HG02884 (cell line): ENCODE results near the gene ASTN2.

Experiments
- ATAC-seq: cut with Tn5 transposase; IDR thresholded peaks from one replicate; pipeline ENCODE4 v1.9.1; 2021; ENCODE audit warnings: mild to moderate bottlenecking, moderate library complexity; ENCODE audit not compliant: unreplicated experiment

Gene ASTN2

GRCh38 chr9:116656501-116656971, 758.3 kb downstream of the ASTN2 start:
- no peak for ATAC-seq

GRCh38 chr9:116654059-116654355, 760.9 kb downstream of the ASTN2 start:
- no peak for ATAC-seq

- ATAC-seq, result no peak
Observed at GRCh38 chr9:116653348-116654058, 761.4 kb downstream of the ASTN2 start.

- no peak for ATAC-seq
Observed at GRCh38 chr9:116647515-116647809, 767.4 kb downstream of the ASTN2 start.

DNA sequence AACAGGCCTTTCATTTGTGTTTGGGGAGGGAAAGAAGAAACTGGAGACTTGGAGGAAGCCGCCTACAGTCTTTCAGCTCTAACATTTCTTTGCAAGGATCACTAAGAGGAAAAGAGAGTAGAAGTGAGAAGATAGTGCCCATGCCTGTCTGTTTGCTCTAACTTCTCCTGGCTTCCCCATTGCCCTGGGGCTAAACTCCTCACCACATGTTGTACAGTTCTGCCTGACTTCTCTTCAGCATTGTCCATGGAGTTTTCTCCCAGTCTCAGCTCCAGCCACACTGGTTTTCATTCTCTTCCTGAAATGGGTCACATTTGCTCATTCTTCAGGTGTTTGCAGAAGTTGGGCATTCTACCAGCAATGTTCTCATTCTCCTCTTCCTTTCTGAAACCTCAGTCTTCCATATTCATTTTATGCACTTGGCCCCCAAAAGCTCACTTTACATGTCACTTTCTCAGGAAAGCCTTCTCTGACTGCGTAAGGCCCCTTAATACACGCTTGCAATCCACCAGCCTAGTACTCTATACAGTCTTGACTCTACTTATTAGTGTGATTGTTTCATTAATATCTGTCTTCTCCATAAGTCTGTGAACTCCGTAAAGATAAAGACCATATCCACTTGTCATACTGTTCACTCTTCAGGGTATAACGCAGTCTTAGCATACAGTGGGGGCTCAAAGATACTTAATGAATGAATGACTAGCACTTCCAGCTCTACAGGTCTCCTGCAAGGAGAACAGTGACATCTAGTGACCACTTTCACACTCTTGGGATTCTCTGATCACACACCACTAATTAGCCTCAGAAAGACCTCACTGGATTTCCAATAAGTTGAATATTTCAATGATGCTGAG, 768.0 kb downstream of the ASTN2 start:
- ATAC-seq, result no peak

- no peak for ATAC-seq
Observed at GRCh38 chr9:116644091-116644688, 770.7 kb downstream of the ASTN2 start.

DNA sequence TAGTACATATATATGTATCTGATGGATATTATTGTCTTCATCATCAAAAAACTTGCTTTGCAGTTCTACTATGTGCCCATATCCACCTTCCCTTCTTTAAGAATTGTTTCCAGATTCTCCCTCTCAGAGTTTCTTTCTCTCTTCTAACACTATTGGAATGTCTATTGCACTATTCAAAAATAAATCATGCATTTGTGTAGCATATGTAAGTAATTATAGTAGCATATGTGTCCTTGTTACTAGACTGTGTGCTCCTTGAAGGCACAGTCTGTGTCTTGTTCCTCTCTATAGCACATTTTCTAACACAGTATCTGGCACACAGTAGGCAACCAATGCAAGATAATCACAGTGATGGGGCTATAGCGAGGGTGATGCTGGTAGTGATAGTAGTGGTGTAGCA, 771.2 kb downstream of the ASTN2 start:
- ATAC-seq, result no peak

GRCh38 chr9:116641292-116642059, 773.4 kb downstream of the ASTN2 start:
- no peak for ATAC-seq

GRCh38 chr9:116639251-116639741, 775.6 kb downstream of the ASTN2 start:
- no peak for ATAC-seq

GRCh38 chr9:116635908-116636307, 778.9 kb downstream of the ASTN2 start:
- no peak for ATAC-seq

GRCh38 chr9:116632990-116633838, 781.6 kb downstream of the ASTN2 start:
- no peak for ATAC-seq

GRCh38 chr9:116629634-116630033, 785.2 kb downstream of the ASTN2 start:
- no peak for ATAC-seq

DNA sequence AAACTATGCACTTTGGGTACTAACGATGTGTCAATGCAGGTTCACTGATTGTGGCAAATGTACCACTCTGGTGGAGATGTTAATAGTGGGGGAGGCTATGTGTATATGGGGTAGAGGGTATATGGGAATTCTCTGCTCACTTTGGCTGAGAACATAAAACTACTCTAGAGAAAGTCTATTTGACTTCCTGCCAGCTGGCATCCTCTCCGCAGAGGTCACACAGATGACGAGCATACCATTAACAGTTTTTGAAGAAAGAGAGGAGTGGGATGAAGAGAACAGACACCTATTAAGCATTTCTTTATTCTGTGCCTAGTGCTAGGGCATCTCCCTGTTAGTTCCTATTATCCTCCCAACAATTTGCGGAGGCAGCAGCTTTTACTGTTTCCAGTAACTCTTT, 786.1 kb downstream of the ASTN2 start:
- ATAC-seq, result no peak

DNA sequence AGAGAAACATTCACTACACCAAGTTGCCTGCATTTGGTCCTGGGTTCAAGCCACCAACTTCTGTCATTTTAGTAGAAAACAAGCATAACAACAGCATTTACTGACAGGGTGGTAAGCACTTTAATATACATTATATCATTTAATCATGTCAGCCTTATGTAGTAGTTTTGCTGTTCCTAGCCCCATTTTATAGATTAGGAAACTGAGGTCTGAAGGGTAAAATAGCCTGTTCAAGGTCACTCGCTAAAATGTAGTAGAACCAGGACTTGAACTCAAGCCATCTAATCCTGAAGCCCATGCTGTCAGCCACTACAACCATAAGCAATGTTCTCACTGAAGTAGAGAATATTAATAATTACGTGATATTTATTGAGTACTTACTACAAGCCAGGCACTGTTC, 787.4 kb downstream of the ASTN2 start:
- ATAC-seq, result no peak

DNA sequence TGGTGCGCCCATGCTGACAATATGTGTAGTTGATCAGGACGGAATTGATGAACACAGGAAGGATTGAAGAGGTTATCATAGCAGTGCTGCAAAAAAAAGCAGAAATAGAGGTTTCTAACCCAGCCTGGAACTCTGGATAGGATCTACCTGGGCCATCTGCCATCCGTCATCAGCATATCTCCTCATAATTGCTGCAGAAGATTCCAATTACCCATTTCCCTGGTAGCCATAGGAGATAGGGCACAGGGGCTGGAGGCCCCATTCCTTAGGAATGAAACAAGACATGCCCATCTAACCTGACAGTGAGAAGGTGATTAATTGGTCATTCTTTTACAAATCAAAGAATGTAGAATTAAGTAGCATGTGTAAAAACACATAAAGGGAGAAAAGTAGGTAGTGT, 788.1 kb downstream of the ASTN2 start:
- no peak for ATAC-seq

GRCh38 chr9:116623715-116624114, 791.1 kb downstream of the ASTN2 start:
- ATAC-seq, result no peak

- no peak for ATAC-seq
Observed at GRCh38 chr9:116617389-116617788, 797.5 kb downstream of the ASTN2 start.

DNA sequence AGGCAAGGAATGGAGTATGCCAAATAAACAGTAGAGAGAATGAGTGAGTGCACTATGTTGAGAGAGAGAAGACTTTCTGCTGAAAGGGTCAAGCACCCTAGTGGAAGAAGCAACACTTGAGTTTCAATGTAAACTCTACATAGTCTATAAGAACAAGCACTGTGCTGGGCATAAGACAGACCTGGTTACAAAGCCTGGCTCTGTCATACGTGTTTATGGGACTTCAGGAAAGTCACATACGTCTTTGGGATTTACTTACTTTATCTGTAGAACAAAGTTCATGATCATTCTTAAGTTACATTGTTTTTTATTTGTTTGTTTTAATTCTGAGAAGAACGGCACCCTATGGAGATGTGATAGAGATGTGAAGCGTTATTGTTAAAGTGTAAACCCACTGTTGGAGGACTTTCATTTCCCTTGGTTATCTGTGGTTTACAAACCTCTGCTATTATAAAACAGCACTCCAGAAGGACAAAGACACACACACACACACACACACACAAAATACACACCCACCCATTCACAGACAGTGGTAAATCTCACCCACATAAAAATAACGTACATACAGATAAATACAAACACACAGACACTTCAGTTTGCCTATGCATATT, 798.4 kb downstream of the ASTN2 start:
- no peak for ATAC-seq

DNA sequence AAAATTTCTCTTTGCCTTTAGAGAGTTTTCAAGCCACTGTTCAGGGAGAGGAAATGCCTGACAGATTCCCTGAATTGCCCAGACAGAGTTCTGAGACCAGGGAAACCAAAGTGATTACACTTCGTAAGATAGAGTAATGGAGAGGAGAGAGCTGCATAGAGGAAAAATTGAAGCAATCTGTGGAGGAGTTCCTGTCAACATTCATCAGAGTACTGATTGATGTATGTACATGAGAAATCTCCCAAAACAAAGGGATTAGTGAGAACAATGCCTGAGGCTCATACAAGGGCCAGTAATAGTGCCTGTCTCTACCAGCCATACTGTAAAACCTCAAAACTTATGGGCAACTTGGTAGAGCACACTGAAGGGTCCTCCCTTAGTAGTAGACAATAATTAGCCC, 806.8 kb downstream of the ASTN2 start:
- ATAC-seq, result no peak

- ATAC-seq, result no peak
Observed at GRCh38 chr9:116605904-116606341, 808.9 kb downstream of the ASTN2 start.
